Stromal cell of bone marrow (primary cell): Measurements from ENCODE around the gene HEXA.

Experiments used
- DNase-seq: peaks from one replicate; pipeline ENCODE4 v3.0.0-alpha.2; 2012; ENCODE audit warnings: low read depth

Gene HEXA

GRCh38 chr15:72319360-72319984, 56.3 kb downstream of the HEXA start:
- DNase-seq = peak; percentile 21

GRCh38 chr15:72318408-72318942, 57.3 kb downstream of the HEXA start:
- no peak for DNase-seq

- no peak for DNase-seq
Observed at GRCh38 chr15:72315706-72316370, 60.0 kb downstream of the HEXA start.

- no peak for DNase-seq
Observed at GRCh38 chr15:72313881-72314280, 61.9 kb downstream of the HEXA start.

- no peak for DNase-seq
Observed at GRCh38 chr15:72313448-72313840, 62.4 kb downstream of the HEXA start.

GRCh38 chr15:72312605-72313447, 63.0 kb downstream of the HEXA start:
- DNase-seq = peak; percentile 47

GRCh38 chr15:72307026-72307425, 68.8 kb downstream of the HEXA start:
- no peak for DNase-seq

- no peak for DNase-seq
Observed at GRCh38 chr15:72306211-72306785, 69.5 kb downstream of the HEXA start.

GRCh38 chr15:72304596-72304995, 71.2 kb downstream of the HEXA start:
- DNase-seq = no peak

GRCh38 chr15:72302955-72303354, 72.9 kb downstream of the HEXA start:
- DNase-seq = no peak
